HCT116 (cell line): ENCODE measurements around the gene ANXA5. TPM values are rescaled to one million over a fixed set of nuclear protein-coding genes. Genes with fewer than 3 reads are reported as not detected.

Experiments used
- ATAC-seq: fragments of 200-7000 bp; cut with Tn5 transposase; 2 replicates; pipeline ENCODE4 v1.9.1; 2020; ENCODE audit warnings: mild to moderate bottlenecking, moderate library complexity
- BruUV-seq: library from RNA; stranded (reverse); fragments of 400-500 nt; replicated peaks from 2 replicates; lab custom pipeline; 2021; lab: Mats Ljungman, UMichigan
- CTCF ChIA-PET: fragments of 300-600 bp; sonication (Branson Sonifier 250); formaldehyde crosslinking; loops from one replicate; lab custom pipeline; 2021; ENCODE audit warnings: antibody characterized with exemption; lab: Charles Lee
- POLR2A ChIA-PET: fragments of 300-600, 350-600 bp; sonication (Branson Sonifier 250); formaldehyde crosslinking; loops from one replicate; lab custom pipeline; 2021; ENCODE audit warnings: antibody characterized with exemption; lab: Charles Lee
- RAD21 ChIA-PET, 2 experiments: fragments of 300-600 bp; sonication (Branson Sonifier 250); formaldehyde crosslinking; loops; one replicate each; lab custom pipeline; 2023; ENCODE audit warnings: low total read pairs in 2 of 2; ENCODE audit not compliant: uncharacterized antibody in 2 of 2, unreplicated experiment in 2 of 2, low non-redundant PET in 1 of 2; lab: Charles Lee
- DNase-seq: peaks from one replicate; pipeline ENCODE4 v3.0.0-alpha.2; 2010; ENCODE audit warnings: low read depth, low spot score
- H2AFZ ChIP-seq: fragments of 200-600 bp; shearing (Covaris generic), sonication (generic); 2 replicates; pipeline ENCODE4 v1.6.1; 2017; ENCODE audit warnings: low read depth, mixed run types, mixed read lengths, antibody characterized with exemption, low read length; ENCODE audit not compliant: poor library complexity, severe bottlenecking
- H3K27ac ChIP-seq: 2 replicates; pipeline ENCODE4 v1.5.1; 2012; ENCODE audit warnings: low read depth, low read length
- H3K27me3 ChIP-seq: fragments of 200-600 bp; sonication (generic); 2 replicates; pipeline ENCODE4 v1.6.1; 2016; ENCODE audit warnings: mixed run types, low read length, mixed read lengths; ENCODE audit not compliant: insufficient read depth
- H3K36me3 ChIP-seq, 2 experiments: fragments of 200-500 bp in 1 of 2; fragments of 200-600 bp in 1 of 2; sonication (Bioruptor generic) in 1 of 2; sonication (generic) in 1 of 2; 2 replicates each; pipeline versions ENCODE4 v1.5.1 to v1.6.1; 2014 to 2016; ENCODE audit warnings: low read length in 2 of 2, inconsistent platforms in 1 of 2, mixed read lengths in 1 of 2, mixed run types in 1 of 2; ENCODE audit not compliant: insufficient read depth in 2 of 2, control insufficient read depth in 1 of 2
- H3K4me1 ChIP-seq, 2 experiments: fragments of 200-600 bp in 1 of 2; sonication (generic) in 1 of 2; 2 replicates each; pipeline versions ENCODE4 v1.5.1 to v1.6.1; 2012 to 2017; ENCODE audit warnings: low read length in 2 of 2, inconsistent platforms in 1 of 2, mild to moderate bottlenecking in 1 of 2, mixed read lengths in 1 of 2, mixed run types in 1 of 2, moderate library complexity in 1 of 2; ENCODE audit not compliant: insufficient read depth in 2 of 2, control insufficient read depth in 1 of 2
- H3K4me2 ChIP-seq: fragments of 200-600 bp; sonication (generic); 2 replicates; pipeline ENCODE4 v1.6.1; 2017; ENCODE audit warnings: mixed run types, low read length, mixed read lengths
- H3K4me3 ChIP-seq, 2 experiments: fragments of 200-600 bp in 1 of 2; sonication (generic) in 1 of 2; replicated peaks in 1 of 2; 2 replicates each; pipeline ENCODE4 v1.5.1; 2011 to 2016; ENCODE audit warnings: low read length in 2 of 2, control low read depth in 1 of 2, low read depth in 1 of 2, mild to moderate bottlenecking in 1 of 2, mixed read lengths in 1 of 2, mixed run types in 1 of 2
- H3K79me2 ChIP-seq: fragments of 200-600 bp; sonication (generic); 2 replicates; pipeline ENCODE4 v1.6.1; 2017; ENCODE audit warnings: mild to moderate bottlenecking, mixed run types, low read length, moderate library complexity, mixed read lengths; ENCODE audit not compliant: insufficient read depth
- H3K9ac ChIP-seq: fragments of 200-600 bp; sonication (generic); 2 replicates; pipeline ENCODE4 v1.6.1; 2016; ENCODE audit warnings: low read length, mixed read lengths
- H3K9me2 ChIP-seq: fragments of 200-600 bp; sonication (generic), shearing (Covaris generic); 2 replicates; pipeline ENCODE4 v1.6.1; 2017; ENCODE audit warnings: mixed run types, mild to moderate bottlenecking, moderate library complexity; ENCODE audit not compliant: insufficient read depth
- H3K9me3 ChIP-seq, 2 experiments: fragments of 200-500 bp in 1 of 2; fragments of 200-600 bp in 1 of 2; sonication (Bioruptor generic) in 1 of 2; sonication (generic) in 1 of 2; 2 replicates each; pipeline ENCODE4 v1.6.1; 2014 to 2017; ENCODE audit warnings: low read length in 2 of 2, mixed read lengths in 2 of 2, inconsistent platforms in 1 of 2, low read depth in 1 of 2, mild to moderate bottlenecking in 1 of 2, mixed run types in 1 of 2, moderate library complexity in 1 of 2; ENCODE audit not compliant: control insufficient read depth in 1 of 2, insufficient read depth in 1 of 2
- H4K20me1 ChIP-seq: fragments of 200-600 bp; sonication (generic), shearing (Covaris generic); 2 replicates; pipeline ENCODE4 v1.6.1; 2017; ENCODE audit warnings: mixed run types, mild to moderate bottlenecking, moderate library complexity; ENCODE audit not compliant: insufficient read depth
- CBX3 ChIP-seq: IDR thresholded peaks from 2 replicates; pipeline ENCODE4 v1.6.1; 2012; ENCODE audit warnings: low read depth
- EGR1 ChIP-seq: IDR thresholded peaks from 2 replicates; pipeline ENCODE4 v1.6.1; 2012; ENCODE audit warnings: low read depth
- POLR2A ChIP-seq: IDR thresholded peaks from 2 replicates; pipeline ENCODE4 v1.7.0; 2011; ENCODE audit warnings: borderline replicate concordance; ENCODE audit not compliant: insufficient read depth, insufficient read length; ENCODE audit errors: extremely low read depth
- RAD21 ChIP-seq: IDR thresholded peaks from 2 replicates; pipeline ENCODE4 v1.6.1; 2012; ENCODE audit warnings: low read depth, mild to moderate bottlenecking
- SP1 ChIP-seq: IDR thresholded peaks from 2 replicates; pipeline ENCODE4 v1.6.1; 2012; ENCODE audit warnings: low read depth
- intact Hi-C: fragments of 100-400 bp; cut with micrococcal nuclease; formaldehyde crosslinking; loops from 2 replicates; pipeline ENCODE4 v1.10.0; 2022
- total RNA-seq: library from RNA; stranded (reverse); gene quantifications from one replicate; pipeline ENCODE4 v1.2.1, GENCODE V29; 2021; ENCODE audit not compliant: unreplicated experiment
- TF ChIP-seq, protein P1 (sequence below): IDR thresholded peaks from 2 replicates; pipeline ENCODE4 v1.6.1; 2012; ENCODE audit warnings: low read depth
- TF ChIP-seq, protein P2 (sequence below): IDR thresholded peaks from 2 replicates; pipeline ENCODE4 v1.6.1; 2011; ENCODE audit warnings: mild to moderate bottlenecking, low read length, moderate library complexity; ENCODE audit not compliant: insufficient replicate concordance; ENCODE audit errors: extremely low read depth

Gene ANXA5
- total RNA-seq, 1 experiment from 2014 or later, result 186 TPM

- H3K4me1 ChIP-seq, result no peaks in the 10 kb centered on the region
These were observed 46.0 kb upstream of the ANXA5 start for GRCh38 chr4:121742794-121743193.

GRCh38 chr4:121741751-121742150, 45.0 kb upstream of the ANXA5 start:
- Histone ChIP-seq H3K9ac (no peak overlapping the region), H3K9me2 (no peaks in the 10 kb centered on the region), H3K27ac (no peak overlapping the region), H3K4me3 (no peak overlapping the region), H3K79me2 (no peaks in the 10 kb centered on the region), H3K27me3 (no peaks in the 10 kb centered on the region), H3K36me3 (no peaks in the 10 kb centered on the region), H3K4me2 (no peak overlapping the region), H3K4me1 (no peaks in the 10 kb centered on the region), H3K9me3 (no peaks in the 10 kb centered on the region), H2AFZ (no peak overlapping the region), H4K20me1 (no peaks in the 10 kb centered on the region)
- TF ChIP-seq, protein P1, sequence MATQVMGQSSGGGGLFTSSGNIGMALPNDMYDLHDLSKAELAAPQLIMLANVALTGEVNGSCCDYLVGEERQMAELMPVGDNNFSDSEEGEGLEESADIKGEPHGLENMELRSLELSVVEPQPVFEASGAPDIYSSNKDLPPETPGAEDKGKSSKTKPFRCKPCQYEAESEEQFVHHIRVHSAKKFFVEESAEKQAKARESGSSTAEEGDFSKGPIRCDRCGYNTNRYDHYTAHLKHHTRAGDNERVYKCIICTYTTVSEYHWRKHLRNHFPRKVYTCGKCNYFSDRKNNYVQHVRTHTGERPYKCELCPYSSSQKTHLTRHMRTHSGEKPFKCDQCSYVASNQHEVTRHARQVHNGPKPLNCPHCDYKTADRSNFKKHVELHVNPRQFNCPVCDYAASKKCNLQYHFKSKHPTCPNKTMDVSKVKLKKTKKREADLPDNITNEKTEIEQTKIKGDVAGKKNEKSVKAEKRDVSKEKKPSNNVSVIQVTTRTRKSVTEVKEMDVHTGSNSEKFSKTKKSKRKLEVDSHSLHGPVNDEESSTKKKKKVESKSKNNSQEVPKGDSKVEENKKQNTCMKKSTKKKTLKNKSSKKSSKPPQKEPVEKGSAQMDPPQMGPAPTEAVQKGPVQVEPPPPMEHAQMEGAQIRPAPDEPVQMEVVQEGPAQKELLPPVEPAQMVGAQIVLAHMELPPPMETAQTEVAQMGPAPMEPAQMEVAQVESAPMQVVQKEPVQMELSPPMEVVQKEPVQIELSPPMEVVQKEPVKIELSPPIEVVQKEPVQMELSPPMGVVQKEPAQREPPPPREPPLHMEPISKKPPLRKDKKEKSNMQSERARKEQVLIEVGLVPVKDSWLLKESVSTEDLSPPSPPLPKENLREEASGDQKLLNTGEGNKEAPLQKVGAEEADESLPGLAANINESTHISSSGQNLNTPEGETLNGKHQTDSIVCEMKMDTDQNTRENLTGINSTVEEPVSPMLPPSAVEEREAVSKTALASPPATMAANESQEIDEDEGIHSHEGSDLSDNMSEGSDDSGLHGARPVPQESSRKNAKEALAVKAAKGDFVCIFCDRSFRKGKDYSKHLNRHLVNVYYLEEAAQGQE, result no peak
- TF ChIP-seq POLR2A (no peak), CBX3 (no peak), RAD21 (no peak), SP1 (no peak)
- TF ChIP-seq, protein P2, sequence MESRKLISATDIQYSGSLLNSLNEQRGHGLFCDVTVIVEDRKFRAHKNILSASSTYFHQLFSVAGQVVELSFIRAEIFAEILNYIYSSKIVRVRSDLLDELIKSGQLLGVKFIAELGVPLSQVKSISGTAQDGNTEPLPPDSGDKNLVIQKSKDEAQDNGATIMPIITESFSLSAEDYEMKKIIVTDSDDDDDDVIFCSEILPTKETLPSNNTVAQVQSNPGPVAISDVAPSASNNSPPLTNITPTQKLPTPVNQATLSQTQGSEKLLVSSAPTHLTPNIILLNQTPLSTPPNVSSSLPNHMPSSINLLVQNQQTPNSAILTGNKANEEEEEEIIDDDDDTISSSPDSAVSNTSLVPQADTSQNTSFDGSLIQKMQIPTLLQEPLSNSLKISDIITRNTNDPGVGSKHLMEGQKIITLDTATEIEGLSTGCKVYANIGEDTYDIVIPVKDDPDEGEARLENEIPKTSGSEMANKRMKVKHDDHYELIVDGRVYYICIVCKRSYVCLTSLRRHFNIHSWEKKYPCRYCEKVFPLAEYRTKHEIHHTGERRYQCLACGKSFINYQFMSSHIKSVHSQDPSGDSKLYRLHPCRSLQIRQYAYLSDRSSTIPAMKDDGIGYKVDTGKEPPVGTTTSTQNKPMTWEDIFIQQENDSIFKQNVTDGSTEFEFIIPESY, result no peak
- BruUV-seq, result no TSS peak
- no peak for ATAC-seq
- DNase-seq, result no peak
- ChIA-PET RAD21 (no interaction called here), POLR2A (no interaction called here), CTCF (no interaction called here)
- intact Hi-C loops, result no loop called here

More at GRCh38 chr4:121742794-121743193, 46.0 kb upstream of the ANXA5 start:
- ChIA-PET RAD21 (no interaction called here), POLR2A (no interaction called here), CTCF (no interaction called here)
- BruUV-seq, result no TSS peak
- H3K9me2 ChIP-seq, result no peaks in the 10 kb centered on the region
- H4K20me1 ChIP-seq, result no peaks in the 10 kb centered on the region
- H3K9me3 ChIP-seq, result no peaks in the 10 kb centered on the region
- H3K27me3 ChIP-seq, result no peaks in the 10 kb centered on the region
- H3K4me3 ChIP-seq, result no peak overlapping the region
- H3K9ac ChIP-seq, result no peak overlapping the region
- no peaks in the 10 kb centered on the region for H3K36me3 ChIP-seq
- H2AFZ ChIP-seq, result no peak overlapping the region
- H3K27ac ChIP-seq, result no peak overlapping the region
- TF ChIP-seq SP1 (no peak), EGR1 (no peak), CBX3 (no peak)
- H3K4me2 ChIP-seq, result no peak overlapping the region
- DNase-seq (no peak), ATAC-seq (no peak)
- no peaks in the 10 kb centered on the region for H3K79me2 ChIP-seq
- intact Hi-C loops, result no loop called here
